Measurements from ENCODE around the gene SPPL2C.

The SPPL2C gene

GRCh38 chr17:45844695-45845375 lies at the start of gene SPPL2C:
SPPL2C (plus strand) TSS chr17:45844881; CDS start chr17:45844907, 26 bp downstream.
- DNase-seq (ENCODE audit: insufficient read length, low spot score) (no peak), FAIRE-seq (no peak)

GRCh38 chr17:45800816-45801215 lies 43.9 kb upstream of the SPPL2C start:
- DNase-seq (ENCODE audit: insufficient read length, low spot score) (no peak), FAIRE-seq (no peak)

- no peak for DNase-seq (ENCODE audit: insufficient read length, low spot score)
- no peak for FAIRE-seq
These were observed 43.3 kb upstream of the SPPL2C start for GRCh38 chr17:45801421-45801820.

GRCh38 chr17:45808845-45809244 lies 35.8 kb upstream of the SPPL2C start:
- FAIRE-seq (no peak), DNase-seq (ENCODE audit: insufficient read length, low spot score) (no peak)

- FAIRE-seq: no peak
- no peak for DNase-seq (ENCODE audit: insufficient read length, low spot score)
These were observed 35.2 kb upstream of the SPPL2C start for GRCh38 chr17:45809499-45809898.

GRCh38 chr17:45812102-45812501 lies 32.6 kb upstream of the SPPL2C start:
- FAIRE-seq (no peak), DNase-seq (ENCODE audit: insufficient read length, low spot score) (no peak)

GRCh38 chr17:45813048-45813725 lies 31.5 kb upstream of the SPPL2C start:
- FAIRE-seq (no peak), DNase-seq (ENCODE audit: insufficient read length, low spot score) (no peak)

- DNase-seq (ENCODE audit: insufficient read length, low spot score) (no peak), FAIRE-seq (no peak)
These were observed 29.8 kb upstream of the SPPL2C start for GRCh38 chr17:45814622-45815606.

- FAIRE-seq: no peak
- DNase-seq (ENCODE audit: insufficient read length, low spot score): no peak
These were observed 28.9 kb upstream of the SPPL2C start for GRCh38 chr17:45815752-45816151.

- no peak for FAIRE-seq
These were observed 26.6 kb upstream of the SPPL2C start for GRCh38 chr17:45818041-45818440.

GRCh38 chr17:45818699-45819098 lies 26.0 kb upstream of the SPPL2C start:
- DNase-seq (ENCODE audit: insufficient read length, low spot score) (no peak), FAIRE-seq (no peak)

More at GRCh38 chr17:45818041-45818440, 26.6 kb upstream of the SPPL2C start:
- DNase-seq (ENCODE audit: insufficient read length, low spot score): no peak

GRCh38 chr17:45819632-45820031 lies 25.0 kb upstream of the SPPL2C start:
- FAIRE-seq: no peak

GRCh38 chr17:45820052-45820780 lies 24.5 kb upstream of the SPPL2C start:
- no peak for DNase-seq (ENCODE audit: insufficient read length, low spot score)
- FAIRE-seq: no peak

More at GRCh38 chr17:45819632-45820031, 25.0 kb upstream of the SPPL2C start:
- no peak for DNase-seq (ENCODE audit: insufficient read length, low spot score)

- DNase-seq (ENCODE audit: insufficient read length, low spot score): no peak
- no peak for FAIRE-seq
These were observed 23.5 kb upstream of the SPPL2C start for GRCh38 chr17:45821147-45821546.

- DNase-seq (ENCODE audit: insufficient read length, low spot score) (no peak), FAIRE-seq (no peak)
These were observed 21.1 kb upstream of the SPPL2C start for GRCh38 chr17:45823598-45823997.

- DNase-seq (ENCODE audit: insufficient read length, low spot score) (no peak), FAIRE-seq (no peak)
These were observed 20.2 kb upstream of the SPPL2C start for GRCh38 chr17:45824475-45824874.

GRCh38 chr17:45824901-45825492 lies 19.7 kb upstream of the SPPL2C start:
- FAIRE-seq: no peak
- DNase-seq (ENCODE audit: insufficient read length, low spot score): no peak

- FAIRE-seq (no peak), DNase-seq (ENCODE audit: insufficient read length, low spot score) (no peak)
These were observed 18.9 kb upstream of the SPPL2C start for GRCh38 chr17:45825792-45826191.

- no peak for FAIRE-seq
- no peak for DNase-seq (ENCODE audit: insufficient read length, low spot score)
These were observed 17.6 kb upstream of the SPPL2C start for GRCh38 chr17:45826919-45827588.

- DNase-seq (ENCODE audit: insufficient read length, low spot score) (no peak), FAIRE-seq (no peak)
These were observed 16.5 kb upstream of the SPPL2C start for GRCh38 chr17:45828171-45828570.
